ENCODE measurements around the gene TBK1. TPM values are rescaled to one million over a fixed set of nuclear protein-coding genes. Genes with fewer than 3 reads are reported as not detected.
A peak's percentile ranks its signal among the peaks of the same experiment; 100 is the strongest.

The TBK1 gene
- total RNA-seq, 8 experiments from 2014 or later, result 11.7 to 36.4 (median 17.4) TPM

DNA sequence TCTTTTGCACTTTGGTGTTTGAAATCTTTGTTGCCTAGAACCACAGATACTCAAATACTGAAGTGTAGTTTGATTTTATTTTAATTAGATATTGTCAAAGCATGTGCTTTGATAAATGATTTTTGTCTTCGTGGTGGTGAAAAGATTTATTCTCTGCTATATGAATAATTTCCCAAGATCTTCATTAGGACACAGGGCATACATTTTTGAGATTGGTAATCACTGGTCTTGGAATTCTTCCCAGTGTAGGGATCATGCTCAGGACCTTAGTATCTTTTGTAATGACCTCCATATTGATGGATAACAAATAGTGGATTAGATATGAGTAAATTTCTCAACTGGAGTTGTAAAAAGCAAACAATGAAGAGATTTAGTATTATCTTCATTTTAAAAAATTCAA, 28.2 kb downstream of the TBK1 start:
- in situ Hi-C loops (cut with MboI; ENCODE audit: low pct_unique_long_range_greater_than_20kb in 2 of 9, low sequenced_read_pairs in 9 of 9, unreplicated experiment in 9 of 9), result no loop called here
- H3K4me3 ChIP-seq, result no peak overlapping the region
- no peak overlapping the region for H3K27ac ChIP-seq
- H3K4me1 ChIP-seq (replicated peaks in 1 of 2), result no peaks in the 10 kb centered on the region
- 83 to 100% (median 100%) methylated on average over 1 of the region's 1 CpG; no CpG with 5 or more reads in 3 of the 10 experiments for WGBS, 10 experiments
- ATAC-seq (replicated peaks in 6 of 8), result no peak

DNA sequence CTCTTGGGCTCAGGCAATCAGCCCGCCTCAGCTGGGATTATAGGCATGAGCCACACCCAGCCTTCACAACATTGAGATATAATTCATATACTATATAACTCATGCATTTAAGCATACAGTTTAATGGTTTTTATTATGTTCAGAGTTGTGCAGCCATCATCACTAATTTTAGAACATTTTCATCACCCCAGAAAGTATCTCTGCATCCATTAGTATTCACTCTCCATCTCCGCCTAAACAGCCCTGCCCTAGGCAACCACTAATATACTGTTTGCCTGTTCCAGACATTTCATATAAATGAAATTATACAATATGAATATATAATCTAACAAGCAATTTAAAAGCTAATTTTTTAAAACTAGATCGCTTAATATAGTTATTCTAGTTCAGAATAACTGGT, 34.7 kb downstream of the TBK1 start:
- in situ Hi-C loops (cut with MboI; ENCODE audit: low pct_unique_long_range_greater_than_20kb in 2 of 9, low sequenced_read_pairs in 9 of 9, unreplicated experiment in 9 of 9), result no loop called here
- H3K4me1 ChIP-seq (replicated peaks in 1 of 2), result no peaks in the 10 kb centered on the region

DNA sequence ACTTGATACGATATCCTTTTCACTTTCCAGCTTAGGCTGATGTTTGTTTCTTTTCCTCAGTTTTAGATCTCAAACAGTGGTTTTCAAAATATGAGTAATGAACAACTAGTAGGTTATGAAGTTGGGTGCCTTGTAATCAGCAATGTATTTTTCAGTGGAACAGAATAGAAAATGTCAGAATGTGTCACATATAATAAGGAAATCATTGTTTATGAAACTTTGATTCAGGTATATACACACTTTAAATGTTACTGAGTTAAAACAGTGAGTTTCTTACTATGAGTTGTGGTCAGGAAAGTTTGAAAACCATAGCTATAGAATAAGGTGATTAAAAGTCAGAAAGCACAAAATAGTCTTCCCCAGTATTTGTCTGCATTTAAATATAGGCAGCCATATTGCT, 39.8 kb downstream of the TBK1 start:
- in situ Hi-C loops (cut with MboI; ENCODE audit: low pct_unique_long_range_greater_than_20kb in 2 of 9, low sequenced_read_pairs in 9 of 9, unreplicated experiment in 9 of 9), result no loop called here
- no peak for ATAC-seq (replicated peaks in 6 of 8)
- WGBS, 10 experiments, result 80 to 100% (median 100%) methylated on average over 1 of the region's 1 CpG; no CpG with 5 or more reads in 3 of the 10 experiments
- Histone ChIP-seq H3K27ac (no peak overlapping the region), H3K4me1 (replicated peaks in 1 of 2) (no peaks in the 10 kb centered on the region), H3K4me3 (no peak overlapping the region)

More for the DNA sequence above, 34.7 kb downstream of the TBK1 start:
- WGBS, 10 experiments, result 83 to 100% (median 100%) methylated on average over 1 to 3 of the region's 3 CpGs
- peak in 2 of 8 experiments; percentile 51 to 85 for ATAC-seq (replicated peaks in 6 of 8)
- Histone ChIP-seq H3K4me3 (no peak overlapping the region), H3K27ac (no peak overlapping the region)

DNA sequence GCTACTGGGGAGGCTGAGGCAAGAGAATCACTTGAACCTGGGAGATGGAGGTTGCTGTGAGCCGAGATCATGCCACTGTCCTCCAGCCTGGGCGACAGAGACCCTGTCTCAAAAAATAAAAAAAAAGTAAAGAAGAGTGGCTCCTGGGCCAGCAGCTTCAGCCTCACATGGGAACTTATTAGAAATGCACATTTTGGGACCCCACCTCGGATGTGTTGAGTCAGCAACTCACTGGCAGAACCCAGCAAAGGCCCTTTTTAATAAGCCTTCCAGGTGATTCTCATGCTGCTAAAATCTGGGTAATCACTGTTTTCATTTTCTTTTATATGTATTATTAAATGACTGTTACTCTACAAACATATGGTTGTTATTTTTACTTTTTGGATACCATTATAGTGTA, 41.6 kb downstream of the TBK1 start:
- ATAC-seq (replicated peaks in 6 of 8), result peak in 1 of 8 experiments; percentile 65
- WGBS, 10 experiments, result 25 to 100% (median 93%) methylated on average over 1 to 3 of the region's 3 CpGs; no CpG with 5 or more reads in 2 of the 10 experiments
- Histone ChIP-seq H3K4me3 (no peak overlapping the region), H3K27ac (no peak overlapping the region), H3K4me1 (replicated peaks in 1 of 2) (no peaks in the 10 kb centered on the region)
- in situ Hi-C loops (cut with MboI; ENCODE audit: low pct_unique_long_range_greater_than_20kb in 2 of 9, low sequenced_read_pairs in 9 of 9, unreplicated experiment in 9 of 9), result no loop called here

DNA sequence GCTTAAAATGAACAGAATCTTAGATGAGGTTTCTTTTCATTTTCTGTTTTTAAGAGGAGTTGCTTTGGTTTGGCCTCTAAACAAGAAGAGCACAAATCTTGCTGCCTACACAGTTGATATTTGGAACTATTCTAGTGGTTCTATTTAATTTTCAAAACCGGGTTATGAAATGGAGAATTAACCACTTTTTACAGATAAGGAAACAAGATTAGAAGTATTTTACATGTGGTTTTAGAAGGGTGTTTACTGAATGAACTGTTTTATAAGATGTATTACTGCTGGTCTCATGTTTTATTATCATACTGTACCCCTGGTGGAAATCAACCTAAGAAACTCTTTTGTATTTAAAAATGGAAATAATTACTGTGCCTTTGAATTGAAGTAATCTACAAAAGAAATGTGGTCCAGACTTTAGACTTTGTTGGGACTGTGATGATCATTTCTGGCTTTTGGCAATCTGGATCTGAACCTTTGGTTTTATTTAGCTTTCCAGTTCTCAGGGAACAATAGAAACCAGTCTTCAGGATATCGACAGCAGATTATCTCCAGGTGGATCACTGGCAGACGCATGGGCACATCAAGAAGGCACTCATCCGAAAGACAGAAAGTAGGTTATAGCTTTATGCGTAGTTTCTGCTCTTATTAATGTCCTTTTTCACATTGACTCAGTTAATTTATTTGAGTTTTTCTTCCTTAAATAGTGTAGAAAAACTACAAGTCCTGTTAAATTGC, 43.2 kb downstream of the TBK1 start:
- no peak for ATAC-seq (replicated peaks in 6 of 8)
- H3K4me1 ChIP-seq (replicated peaks in 1 of 2), result no peaks in the 10 kb centered on the region
- no peak overlapping the region for H3K27ac ChIP-seq
- in situ Hi-C loops (cut with MboI; ENCODE audit: low pct_unique_long_range_greater_than_20kb in 2 of 9, low sequenced_read_pairs in 9 of 9, unreplicated experiment in 9 of 9), result no loop called here
- no peak overlapping the region for H3K4me3 ChIP-seq
- WGBS, 10 experiments, result 50 to 98% (median 88%) methylated on average over 1 to 5 of the region's 5 CpGs

DNA sequence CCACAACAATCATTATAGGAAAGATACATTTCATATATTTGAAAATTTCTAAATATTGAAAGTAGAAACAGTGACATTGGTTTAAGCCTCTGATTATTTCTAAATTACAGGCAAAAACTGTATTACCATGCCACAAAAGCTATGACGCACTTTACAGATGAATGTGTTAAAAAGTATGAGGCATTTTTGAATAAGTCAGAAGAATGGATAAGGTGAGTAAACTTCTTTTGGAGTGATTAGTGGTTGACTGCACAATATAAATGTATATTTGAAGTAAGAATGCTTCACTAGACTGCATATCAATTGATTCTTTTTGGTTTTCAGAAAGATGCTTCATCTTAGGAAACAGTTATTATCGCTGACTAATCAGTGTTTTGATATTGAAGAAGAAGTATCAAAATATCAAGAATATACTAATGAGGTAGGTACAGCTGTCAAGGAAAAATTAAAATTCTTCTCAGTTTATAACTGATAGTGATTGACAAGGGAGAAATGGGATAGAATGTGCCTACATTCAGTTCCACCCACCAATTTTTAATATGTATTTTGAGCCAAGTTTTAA, 45.0 kb downstream of the TBK1 start:
- ATAC-seq (replicated peaks in 6 of 8), result no peak

DNA sequence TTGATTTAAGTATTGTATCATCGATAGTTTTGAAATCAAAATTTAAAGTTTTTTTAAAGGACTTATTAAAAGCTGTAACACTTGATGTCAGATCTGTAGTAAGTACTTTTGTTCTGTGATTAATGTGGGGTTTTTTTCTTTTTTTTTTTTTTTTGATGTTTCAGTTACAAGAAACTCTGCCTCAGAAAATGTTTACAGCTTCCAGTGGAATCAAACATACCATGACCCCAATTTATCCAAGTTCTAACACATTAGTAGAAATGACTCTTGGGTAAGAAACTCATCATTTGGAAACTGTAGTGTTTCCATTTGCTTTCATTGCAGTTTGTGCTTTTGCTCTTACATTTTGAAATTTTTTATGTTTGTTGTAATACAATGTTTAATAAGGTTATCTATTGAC, 45.6 kb downstream of the TBK1 start:
- Histone ChIP-seq H3K4me1 (replicated peaks in 1 of 2) (no peaks in the 10 kb centered on the region), H3K4me3 (no peak overlapping the region), H3K27ac (no peak overlapping the region)
- in situ Hi-C loops (cut with MboI; ENCODE audit: low pct_unique_long_range_greater_than_20kb in 2 of 9, low sequenced_read_pairs in 9 of 9, unreplicated experiment in 9 of 9), result no loop called here
- 80 to 100% (median 100%) methylated on average over 1 of the region's 1 CpG; no CpG with 5 or more reads in 2 of the 10 experiments for WGBS, 10 experiments
- no peak for ATAC-seq (replicated peaks in 6 of 8)

More for the DNA sequence above, 45.0 kb downstream of the TBK1 start:
- no peak overlapping the region for H3K4me3 ChIP-seq
- no peak overlapping the region for H3K27ac ChIP-seq
- H3K4me1 ChIP-seq (replicated peaks in 1 of 2), result no peaks in the 10 kb centered on the region
- WGBS, 10 experiments, result 78 to 100% (median 98%) methylated on average over 1 to 2 of the region's 2 CpGs
- in situ Hi-C loops (cut with MboI; ENCODE audit: low pct_unique_long_range_greater_than_20kb in 2 of 9, low sequenced_read_pairs in 9 of 9, unreplicated experiment in 9 of 9), result no loop called here

DNA sequence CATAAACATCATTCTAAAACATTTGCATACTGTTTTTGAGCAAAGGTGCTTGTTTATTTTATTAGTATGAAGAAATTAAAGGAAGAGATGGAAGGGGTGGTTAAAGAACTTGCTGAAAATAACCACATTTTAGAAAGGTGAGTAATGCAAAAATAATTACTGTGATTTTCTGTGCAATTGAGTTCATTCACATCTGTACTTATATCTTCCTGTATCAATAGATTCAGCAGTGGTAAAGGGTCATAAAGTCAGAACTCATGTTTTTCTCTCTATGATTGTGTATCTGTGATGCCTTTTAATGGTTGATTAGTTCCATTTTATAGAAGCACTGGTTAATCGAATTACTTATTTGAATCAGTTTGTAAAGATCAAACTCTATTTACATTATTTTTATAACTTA, 46.0 kb downstream of the TBK1 start:
- ATAC-seq (replicated peaks in 6 of 8), result no peak
- 60 to 100% (median 89%) methylated on average over 1 of the region's 1 CpG; no CpG with 5 or more reads in 3 of the 10 experiments for WGBS, 10 experiments
- in situ Hi-C loops (cut with MboI; ENCODE audit: low pct_unique_long_range_greater_than_20kb in 2 of 9, low sequenced_read_pairs in 9 of 9, unreplicated experiment in 9 of 9), result no loop called here
- H3K27ac ChIP-seq, result no peak overlapping the region
- H3K4me3 ChIP-seq, result no peak overlapping the region
- H3K4me1 ChIP-seq (replicated peaks in 1 of 2), result no peaks in the 10 kb centered on the region

DNA sequence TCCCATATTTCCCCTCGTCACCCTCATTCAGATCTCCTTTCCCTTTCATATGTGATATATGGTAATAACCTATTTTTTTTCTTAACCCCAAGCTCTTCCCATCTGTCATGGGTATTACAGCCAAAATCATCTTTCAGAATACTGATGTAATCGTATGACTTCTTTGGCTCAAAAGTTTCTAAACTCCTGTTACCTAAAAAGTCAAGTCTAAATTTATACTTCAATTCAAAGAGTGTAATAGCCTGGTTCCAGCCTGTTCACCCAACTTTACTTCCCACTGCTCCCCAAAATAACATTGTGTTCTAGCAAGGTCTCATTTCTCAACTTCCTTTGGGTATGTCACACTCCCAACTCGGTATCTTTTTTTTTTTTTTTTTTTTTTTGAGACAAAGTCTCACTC, 48.5 kb downstream of the TBK1 start:
- no peak overlapping the region for H3K27ac ChIP-seq
- no peaks in the 10 kb centered on the region for H3K4me1 ChIP-seq (replicated peaks in 1 of 2)
- ATAC-seq (replicated peaks in 6 of 8), result no peak
- H3K4me3 ChIP-seq, result no peak overlapping the region
- in situ Hi-C loops (cut with MboI; ENCODE audit: low pct_unique_long_range_greater_than_20kb in 2 of 9, low sequenced_read_pairs in 9 of 9, unreplicated experiment in 9 of 9), result no loop called here
- WGBS, 10 experiments, result 77 to 100% (median 95%) methylated on average over 2 to 3 of the region's 3 CpGs

DNA sequence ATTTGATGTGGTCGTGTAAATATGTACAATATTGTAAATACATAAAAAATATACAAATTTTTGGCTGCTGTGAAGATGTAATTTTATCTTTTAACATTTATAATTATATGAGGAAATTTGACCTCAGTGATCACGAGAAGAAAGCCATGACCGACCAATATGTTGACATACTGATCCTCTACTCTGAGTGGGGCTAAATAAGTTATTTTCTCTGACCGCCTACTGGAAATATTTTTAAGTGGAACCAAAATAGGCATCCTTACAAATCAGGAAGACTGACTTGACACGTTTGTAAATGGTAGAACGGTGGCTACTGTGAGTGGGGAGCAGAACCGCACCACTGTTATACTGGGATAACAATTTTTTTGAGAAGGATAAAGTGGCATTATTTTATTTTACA, 49.6 kb downstream of the TBK1 start:
- no peak for ATAC-seq (replicated peaks in 6 of 8)
- Histone ChIP-seq H3K4me3 (no peak overlapping the region), H3K4me1 (replicated peaks in 1 of 2) (no peaks in the 10 kb centered on the region), H3K27ac (no peak overlapping the region)
- WGBS, 10 experiments, result 83 to 100% (median 93%) methylated on average over 1 to 7 of the region's 7 CpGs
- in situ Hi-C loops (cut with MboI; ENCODE audit: low pct_unique_long_range_greater_than_20kb in 2 of 9, low sequenced_read_pairs in 9 of 9, unreplicated experiment in 9 of 9), result no loop called here

DNA sequence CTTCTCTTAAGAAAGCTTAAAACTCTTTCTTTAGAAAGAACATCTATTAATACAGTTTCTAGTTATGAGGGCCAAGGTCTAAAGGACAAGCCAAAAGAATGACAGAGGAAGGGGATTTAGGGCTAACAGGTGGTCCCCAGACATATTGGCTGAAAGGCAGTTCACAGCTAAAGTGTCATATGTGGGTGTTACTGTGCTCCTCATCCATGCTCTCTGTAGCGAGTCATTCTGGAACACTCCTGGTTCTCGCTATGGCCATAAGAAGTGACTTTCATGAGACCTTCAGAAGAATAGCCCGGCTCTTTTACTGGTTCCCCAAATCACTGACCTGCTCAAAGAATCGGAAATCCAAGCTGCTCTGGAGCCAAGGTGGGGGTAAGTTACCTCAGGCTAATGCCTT, 55.0 kb downstream of the TBK1 start:
- in situ Hi-C loops (cut with MboI; ENCODE audit: low pct_unique_long_range_greater_than_20kb in 2 of 9, low sequenced_read_pairs in 9 of 9, unreplicated experiment in 9 of 9), result no loop called here
- 86 to 100% (median 91%) methylated on average over 2 to 4 of the region's 4 CpGs; no CpG with 5 or more reads in 3 of the 10 experiments for WGBS, 10 experiments
- no peak overlapping the region for H3K4me3 ChIP-seq
- H3K27ac ChIP-seq, result no peak overlapping the region
- no peaks in the 10 kb centered on the region for H3K4me1 ChIP-seq (replicated peaks in 1 of 2)
- ATAC-seq (replicated peaks in 6 of 8), result no peak

DNA sequence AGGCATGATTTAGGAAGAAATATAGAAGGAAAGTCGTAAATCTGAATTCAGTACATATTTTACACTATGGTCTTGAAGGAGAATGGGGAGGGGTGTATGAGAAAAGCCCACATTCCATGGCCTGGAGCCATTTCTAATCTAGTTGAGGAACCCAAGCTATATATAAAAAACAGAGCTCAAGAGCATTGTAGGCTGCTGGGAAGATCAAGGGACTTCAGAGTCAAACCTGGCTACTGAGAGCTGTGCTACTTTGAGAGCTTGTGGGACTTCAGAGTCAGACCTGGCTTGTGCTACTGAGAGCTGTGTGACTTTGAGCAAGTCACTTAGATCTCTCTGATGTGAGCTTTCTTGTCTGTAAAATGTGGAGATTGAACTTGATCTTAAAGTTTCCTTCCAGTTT, 58.7 kb downstream of the TBK1 start:
- 40 to 91% (median 80%) methylated on average over 1 of the region's 1 CpG; no CpG with 5 or more reads in 5 of the 10 experiments for WGBS, 10 experiments
- Histone ChIP-seq H3K4me3 (no peak overlapping the region), H3K27ac (no peak overlapping the region), H3K4me1 (replicated peaks in 1 of 2) (no peaks in the 10 kb centered on the region)
- ATAC-seq (replicated peaks in 6 of 8), result peak in 1 of 8 experiments; percentile 71
- in situ Hi-C loops (cut with MboI; ENCODE audit: low pct_unique_long_range_greater_than_20kb in 2 of 9, low sequenced_read_pairs in 9 of 9, unreplicated experiment in 9 of 9), result no loop called here

DNA sequence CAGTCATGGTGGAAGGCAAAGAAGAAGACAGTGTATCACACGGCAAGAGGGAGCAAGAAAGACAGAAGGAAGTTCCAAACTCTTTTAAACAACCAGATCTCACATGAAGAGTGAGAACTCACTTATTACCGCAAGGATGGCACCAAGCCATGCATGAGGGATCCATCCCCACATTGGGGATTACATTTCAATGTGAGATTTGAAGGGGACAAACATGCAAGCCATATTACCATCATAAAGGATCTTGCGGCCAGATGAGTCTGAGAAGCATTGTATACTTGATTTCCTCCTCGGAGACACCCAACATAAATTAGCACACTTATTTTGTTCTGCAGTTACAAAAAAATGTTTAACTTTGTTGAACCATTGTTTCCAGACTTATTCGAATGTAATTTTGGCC, 66.5 kb downstream of the TBK1 start:
- in situ Hi-C loops (cut with MboI; ENCODE audit: low pct_unique_long_range_greater_than_20kb in 2 of 9, low sequenced_read_pairs in 9 of 9, unreplicated experiment in 9 of 9), result no loop called here
- Histone ChIP-seq H3K4me3 (no peak overlapping the region), H3K27ac (no peak overlapping the region), H3K4me1 (replicated peaks in 1 of 2) (peaks cover 13% of the 10 kb centered on the region in 2 donors)
- peak in 1 of 8 experiments; percentile 42 for ATAC-seq (replicated peaks in 6 of 8)
- WGBS, 10 experiments, result 10 to 94% (median 52%) methylated on average over 2 to 5 of the region's 5 CpGs; no CpG with 5 or more reads in 1 of the 10 experiments

DNA sequence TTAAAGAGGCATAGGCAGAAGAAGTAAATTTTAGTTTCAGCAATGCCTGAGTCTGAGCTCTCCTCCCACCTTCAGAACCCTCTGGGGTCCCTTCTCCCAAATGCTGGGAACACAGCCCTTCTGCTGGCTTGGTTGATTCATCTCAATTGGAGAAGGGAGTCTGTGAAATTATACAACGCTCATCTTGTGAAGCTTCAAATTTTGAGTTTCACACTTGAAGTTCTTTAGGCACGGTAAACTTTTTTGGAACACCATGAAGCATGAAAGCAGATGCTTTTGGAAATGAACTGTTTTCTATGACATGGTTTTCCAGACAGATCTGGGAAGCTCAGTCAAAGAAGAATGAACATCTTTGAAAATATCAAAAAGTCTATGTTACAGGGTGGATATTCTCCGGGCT, 69.9 kb downstream of the TBK1 start:
- H3K27ac ChIP-seq, result peak overlapping the region in 1 of 2 donors; percentile 25
- in situ Hi-C loops (cut with MboI; ENCODE audit: low pct_unique_long_range_greater_than_20kb in 2 of 9, low sequenced_read_pairs in 9 of 9, unreplicated experiment in 9 of 9), result no loop called here
- H3K4me1 ChIP-seq (replicated peaks in 1 of 2), result peaks cover 13% of the 10 kb centered on the region in 2 donors
- WGBS, 10 experiments, result 14 to 100% (median 84%) methylated on average over 1 to 3 of the region's 3 CpGs; no CpG with 5 or more reads in 1 of the 10 experiments
- ATAC-seq (replicated peaks in 6 of 8), result peak in 1 of 8 experiments; percentile 23
- no peak overlapping the region for H3K4me3 ChIP-seq

Measured in motor neuron (in vitro differentiated cells).